H1 (cell line): ENCODE data around the gene ROPN1. TPM values are rescaled to one million over a fixed set of nuclear protein-coding genes. Genes with fewer than 3 reads are reported as not detected.

Experiments
- ASH2L ChIP-seq: fragments of 200-600, 300-600 bp; sonication (generic); IDR thresholded peaks from one replicate; pipeline ENCODE4 v1.7.1; 2017; ENCODE audit warnings: low read length
- CHD7 ChIP-seq: fragments of 300-600 bp; sonication (generic); IDR thresholded peaks from 2 replicates; pipeline ENCODE4 v1.7.1; 2012; ENCODE audit warnings: low read length, moderate library complexity, mild to moderate bottlenecking, inconsistent platforms; ENCODE audit not compliant: insufficient replicate concordance
- HDAC2 ChIP-seq, 2 experiments: fragments of 300-600 bp in 1 of 2; sonication (generic) in 1 of 2; IDR thresholded peaks; 2 replicates each; pipeline ENCODE4 v1.6.1; 2011 to 2012; ENCODE audit warnings: low read depth in 2 of 2, low read length in 2 of 2, mild to moderate bottlenecking in 2 of 2, moderate library complexity in 2 of 2, borderline replicate concordance in 1 of 2, inconsistent platforms in 1 of 2
- KDM4A ChIP-seq: IDR thresholded peaks from one replicate; pipeline ENCODE4 v1.7.1; 2012; ENCODE audit warnings: low read depth, mild to moderate bottlenecking, moderate library complexity, low read length, inconsistent platforms; ENCODE audit not compliant: severe bottlenecking
- POLR2A ChIP-seq, 2 experiments: IDR thresholded peaks; 1 replicate in 1 of 2; 2 replicates in 1 of 2; pipeline ENCODE4 v1.6.1; 2011; ENCODE audit warnings: low read depth in 2 of 2, low read length in 2 of 2, mild to moderate bottlenecking in 2 of 2; ENCODE audit errors: control extremely low read depth in 1 of 2
- TCF12 ChIP-seq: IDR thresholded peaks from 2 replicates; pipeline ENCODE4 v1.6.1; 2011; ENCODE audit warnings: low read depth, mild to moderate bottlenecking, low read length
- TEAD4 ChIP-seq: IDR thresholded peaks from 2 replicates; pipeline ENCODE4 v1.6.1; 2012; ENCODE audit warnings: low read depth, low read length, inconsistent platforms, mixed read lengths
- polyA plus RNA-seq, 7 experiments: library from polyadenylated mRNA; depleted of rRNA in 3 of 7; stranded (reverse) in 5 of 7; unstranded in 2 of 7; fragments of >200 nt in 5 of 7; fragments of 200-250 nt in 2 of 7; gene quantifications; 1 replicate in 5 of 7; 2 replicates in 1 of 7; 4 replicates in 1 of 7; pipeline versions ENCODE4 v1.2.1 to v1.2.3, GENCODE V29; 2011 to 2013; ENCODE audit warnings: missing spikeins in 2 of 7, mixed read lengths in 2 of 7
- total RNA-seq: library from RNA; stranded (reverse); fragmentation: NEBNext Ultra II Directional; extraction: Animal tissue kit (Norgen Biotek cat#: 25700); gene quantifications from 2 replicates; pipeline ENCODE4 v1.2.1, GENCODE V29; 2021
- TF ChIP-seq, protein P1 (sequence below), 3 experiments: IDR thresholded peaks; 1 replicate in 2 of 3; 2 replicates in 1 of 3; pipeline versions ENCODE4 v1.5.1 to v1.6.1; 2011; ENCODE audit warnings: low read length in 3 of 3, mild to moderate bottlenecking in 3 of 3, inconsistent platforms in 2 of 3, low read depth in 1 of 3, moderate library complexity in 1 of 3; ENCODE audit not compliant: insufficient read depth in 1 of 3; ENCODE audit errors: control extremely low read depth in 1 of 3

ROPN1 gene
- total and polyA plus RNA-seq, 2 of the 8 experiments (the other 6 are each of a cell fraction or from before 2014, with no cell fraction given): 0.03 TPM; not detected in 1

- TF ChIP-seq KDM4A: peak; percentile 95
- TF ChIP-seq ASH2L: peak; percentile 19
- TF ChIP-seq HDAC2 (IDR thresholded peaks at IDR 0.05; ENCODE audit: borderline replicate concordance in 1 of 2, low read depth in 2 of 2, low read length in 2 of 2): 0 out of 4 replicates have a peak, but pooled peaks have one; percentile 9 to 10
- TF ChIP-seq TEAD4: no peak
- TF ChIP-seq POLR2A (IDR thresholded peaks at IDR 0.05; ENCODE audit: control extremely low read depth in 1 of 2, low read depth in 2 of 2, low read length in 2 of 2): no peak
- TF ChIP-seq TCF12: no peak
- TF ChIP-seq CHD7: no peak
- TF ChIP-seq, protein P1, sequence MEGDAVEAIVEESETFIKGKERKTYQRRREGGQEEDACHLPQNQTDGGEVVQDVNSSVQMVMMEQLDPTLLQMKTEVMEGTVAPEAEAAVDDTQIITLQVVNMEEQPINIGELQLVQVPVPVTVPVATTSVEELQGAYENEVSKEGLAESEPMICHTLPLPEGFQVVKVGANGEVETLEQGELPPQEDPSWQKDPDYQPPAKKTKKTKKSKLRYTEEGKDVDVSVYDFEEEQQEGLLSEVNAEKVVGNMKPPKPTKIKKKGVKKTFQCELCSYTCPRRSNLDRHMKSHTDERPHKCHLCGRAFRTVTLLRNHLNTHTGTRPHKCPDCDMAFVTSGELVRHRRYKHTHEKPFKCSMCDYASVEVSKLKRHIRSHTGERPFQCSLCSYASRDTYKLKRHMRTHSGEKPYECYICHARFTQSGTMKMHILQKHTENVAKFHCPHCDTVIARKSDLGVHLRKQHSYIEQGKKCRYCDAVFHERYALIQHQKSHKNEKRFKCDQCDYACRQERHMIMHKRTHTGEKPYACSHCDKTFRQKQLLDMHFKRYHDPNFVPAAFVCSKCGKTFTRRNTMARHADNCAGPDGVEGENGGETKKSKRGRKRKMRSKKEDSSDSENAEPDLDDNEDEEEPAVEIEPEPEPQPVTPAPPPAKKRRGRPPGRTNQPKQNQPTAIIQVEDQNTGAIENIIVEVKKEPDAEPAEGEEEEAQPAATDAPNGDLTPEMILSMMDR (IDR thresholded peaks at IDR 0.05; ENCODE audit: control extremely low read depth in 1 of 3, insufficient read depth in 1 of 3, low read depth in 1 of 3, low read length in 3 of 3): no peak
These were observed 40.5 kb upstream of the ROPN1 start (continued) for GRCh38 chr3:124032311-124032880.
